GM21576 (cell line): Measurements from ENCODE around the gene RAB11FIP4.

ENCODE experiments used
- ATAC-seq: cut with Tn5 transposase; IDR thresholded peaks from one replicate; pipeline ENCODE4 v1.9.1; 2021; ENCODE audit warnings: mild to moderate bottlenecking, moderate library complexity; ENCODE audit not compliant: unreplicated experiment

Gene RAB11FIP4

DNA sequence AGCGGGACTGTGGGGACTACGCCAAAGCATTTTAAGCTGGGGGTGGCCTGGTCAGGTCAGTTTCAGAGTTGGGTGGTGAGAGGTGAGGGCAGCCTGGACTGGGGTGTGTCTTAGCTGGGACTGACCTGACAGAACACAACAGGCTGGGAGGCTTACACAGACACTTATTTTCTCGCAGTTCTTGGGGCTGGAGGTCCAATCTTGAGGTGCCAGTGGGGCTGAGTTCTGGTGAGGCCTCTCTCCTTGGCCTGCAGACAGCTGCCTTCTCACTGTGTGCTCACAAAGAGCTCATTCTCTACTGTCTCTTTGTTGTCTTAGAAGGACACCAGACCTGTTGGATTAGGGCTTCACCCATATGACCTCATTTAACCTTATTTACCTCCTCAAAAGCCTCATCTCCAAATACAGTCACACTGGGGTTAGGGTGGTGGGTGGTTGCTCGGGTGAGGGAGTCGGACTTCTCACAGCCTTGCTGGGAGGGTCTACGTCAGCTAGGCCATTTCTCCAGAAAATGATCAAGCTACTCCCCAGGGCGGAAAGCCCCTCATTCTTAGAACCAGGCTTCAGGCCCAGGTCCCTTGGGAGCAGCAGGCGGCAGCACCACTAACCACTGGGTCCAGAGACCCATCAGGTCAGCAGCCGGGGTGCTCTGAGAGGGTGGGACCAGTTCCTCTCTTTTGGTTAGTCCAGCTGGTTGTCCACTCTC is 149.3 kb downstream of the RAB11FIP4 start:
- ATAC-seq = no peak

DNA sequence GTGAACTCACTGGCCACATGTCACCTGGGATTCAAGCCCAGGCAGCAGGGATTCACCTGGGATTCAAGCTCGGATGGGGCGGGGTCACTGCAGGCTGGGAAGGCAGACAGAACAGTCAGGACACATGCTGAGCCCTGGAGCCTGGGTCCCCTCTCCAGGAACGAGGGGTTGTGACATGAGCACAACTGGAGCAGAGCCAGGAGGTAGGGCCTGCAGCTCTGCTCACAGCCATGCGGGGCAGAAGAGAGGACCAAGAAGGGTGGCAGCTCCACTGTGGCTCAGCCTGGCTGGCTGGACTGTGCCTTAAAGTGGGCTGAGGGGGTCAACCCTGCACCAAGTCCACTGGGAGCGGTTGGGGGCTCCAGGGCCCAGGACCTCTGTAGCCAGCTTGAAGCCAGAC is 150.1 kb downstream of the RAB11FIP4 start:
- ATAC-seq = no peak

DNA sequence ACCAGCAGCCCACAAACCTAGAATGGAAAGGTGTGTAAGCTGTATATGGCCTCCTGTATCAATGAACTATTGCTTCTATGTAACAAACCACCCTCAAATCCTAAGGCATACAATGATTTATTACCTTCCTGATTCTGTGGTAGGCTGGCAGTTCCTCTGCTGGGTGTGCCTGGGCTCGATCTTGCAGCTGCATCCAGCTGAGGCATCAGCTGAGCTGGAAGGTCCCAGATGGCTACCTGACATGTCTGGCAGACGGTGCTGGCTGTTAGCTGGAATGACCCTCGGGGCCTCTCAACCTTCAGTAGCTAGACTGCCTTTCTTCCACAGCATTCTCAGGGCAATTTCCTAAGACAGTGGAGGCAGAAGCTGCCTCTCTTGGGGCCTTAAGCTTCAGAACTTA is 152.7 kb downstream of the RAB11FIP4 start:
- no peak for ATAC-seq

DNA sequence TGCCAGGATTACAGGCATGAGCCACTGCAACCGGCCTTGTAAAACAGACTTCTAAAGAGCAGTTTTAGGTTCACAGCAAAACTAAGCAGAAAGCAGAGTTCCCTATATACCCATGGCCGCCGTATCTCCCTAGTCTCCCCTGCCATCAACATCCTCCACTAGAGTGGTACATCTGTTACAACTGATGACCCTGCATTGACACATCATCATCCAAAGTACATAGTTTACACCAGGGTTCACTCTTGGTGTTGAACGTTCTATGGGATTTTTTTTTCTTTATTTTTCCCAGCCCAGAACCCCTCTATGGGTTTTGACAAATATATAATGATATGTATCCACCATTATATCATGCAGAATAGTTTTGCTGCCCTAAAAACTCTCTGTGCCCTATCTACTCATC is 155.2 kb downstream of the RAB11FIP4 start:
- ATAC-seq = no peak

DNA sequence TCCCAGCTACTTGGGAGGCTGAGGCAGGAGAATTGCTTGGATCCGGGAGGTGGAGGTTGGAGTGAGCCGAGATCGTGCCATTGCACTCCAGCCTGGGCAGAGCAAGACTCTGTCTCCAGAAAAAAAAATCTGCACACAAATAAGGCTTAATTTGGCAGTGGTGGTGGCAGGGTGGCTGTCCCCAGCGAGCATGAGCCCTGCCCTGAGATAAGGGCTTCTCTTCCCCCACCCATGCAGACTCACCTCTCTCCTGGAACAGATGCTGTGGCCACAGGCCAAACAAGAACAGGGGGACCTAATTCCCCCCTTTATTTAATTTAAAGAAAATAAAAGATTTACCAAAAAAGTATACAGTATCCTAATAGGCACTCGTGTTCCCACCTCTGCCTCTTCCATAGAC is 157.2 kb downstream of the RAB11FIP4 start:
- ATAC-seq = no peak

DNA sequence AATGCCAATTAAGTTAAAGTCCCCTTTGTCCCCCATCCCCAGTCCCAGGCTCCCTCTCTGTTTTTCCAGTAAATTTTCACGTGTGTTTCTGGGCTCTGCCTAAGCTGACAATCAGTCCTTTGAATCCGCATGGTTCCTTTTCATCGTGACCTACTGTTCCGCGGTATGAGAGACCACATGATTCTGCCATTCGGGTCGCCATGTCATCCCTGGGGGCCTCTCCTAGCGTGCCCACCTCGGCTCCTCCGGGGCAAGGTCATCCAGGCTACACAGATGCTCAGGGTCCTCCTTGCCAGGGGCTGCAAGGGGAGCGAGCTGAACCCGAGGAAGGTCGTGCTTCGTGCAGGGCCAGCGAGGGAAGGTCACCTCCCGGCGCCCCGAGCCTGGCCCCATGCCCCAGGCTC is 157.6 kb downstream of the RAB11FIP4 start:
- ATAC-seq = no peak

DNA sequence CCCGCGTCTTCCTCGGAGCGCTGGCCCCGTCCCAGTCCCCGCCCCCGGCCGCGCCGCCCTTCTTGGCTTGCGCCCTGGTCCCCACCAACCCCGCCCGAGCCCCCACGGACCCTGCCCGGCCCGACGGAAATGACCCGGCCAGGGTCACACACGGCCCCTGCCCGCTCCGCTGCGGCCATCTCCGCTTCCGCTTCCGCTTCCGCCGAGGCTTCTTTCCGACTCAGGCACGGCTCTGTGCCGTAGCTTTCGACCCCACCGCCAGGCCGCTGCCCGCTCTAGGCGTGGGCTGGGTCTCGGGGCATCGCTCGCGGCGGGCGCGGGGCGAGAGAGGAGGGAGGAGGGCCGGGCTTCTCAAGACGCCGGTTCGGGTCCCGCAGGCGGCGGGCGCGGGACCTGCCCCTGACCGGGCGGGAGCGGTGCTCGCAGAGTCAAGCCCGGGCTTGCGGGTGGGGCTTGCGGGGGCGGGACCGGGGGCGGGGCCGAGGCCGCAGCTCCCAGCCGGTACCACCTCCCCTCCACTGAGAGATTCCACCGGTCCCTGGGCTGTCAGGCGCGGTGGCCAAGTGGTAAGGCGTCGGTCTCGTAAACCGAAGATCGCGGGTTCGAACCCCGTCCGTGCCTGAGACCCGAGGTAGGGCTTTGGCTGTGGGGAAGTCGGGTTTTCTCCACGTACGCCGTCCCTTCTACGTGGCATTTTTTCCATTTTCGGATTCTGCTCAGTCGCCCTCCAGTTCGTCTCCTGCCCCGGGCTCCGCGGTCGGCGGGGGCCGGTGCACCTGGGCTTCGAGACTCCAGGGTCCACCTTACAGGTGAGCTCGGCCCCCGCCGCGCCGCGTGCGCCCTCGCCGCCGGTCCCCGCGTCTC is 158.3 kb downstream of the RAB11FIP4 start:
- ATAC-seq = peak; percentile 82

DNA sequence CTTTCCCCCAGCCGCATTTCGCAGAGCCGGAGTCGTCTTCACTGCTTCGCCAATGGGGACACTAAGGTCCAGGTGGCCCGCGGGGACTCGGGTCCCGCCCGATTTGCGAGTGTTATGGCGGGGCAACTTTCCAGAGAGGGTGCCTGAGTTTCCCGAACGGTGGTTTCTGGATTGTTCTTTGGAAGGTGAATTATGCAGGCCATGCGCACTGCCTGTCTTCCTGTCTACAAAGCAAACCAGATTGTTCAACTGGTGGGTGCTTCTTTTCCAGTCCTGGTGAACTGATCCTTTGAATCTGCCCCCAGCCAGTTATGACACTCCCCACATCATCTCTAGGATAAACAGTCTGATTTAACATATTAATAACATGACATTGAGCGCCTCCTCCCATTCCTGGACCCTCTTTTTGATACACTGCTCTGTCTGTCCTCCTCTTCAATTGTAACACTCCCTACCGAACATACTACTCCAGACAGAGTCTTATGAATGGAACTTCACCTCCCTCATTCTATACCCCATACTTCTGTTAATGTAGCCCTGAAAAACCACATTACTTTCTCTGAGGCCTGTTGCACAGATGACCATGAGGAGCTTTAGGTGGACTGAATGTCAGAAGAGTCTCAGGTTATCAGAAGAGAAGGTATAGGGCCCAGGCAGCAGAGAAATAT is 159.0 kb downstream of the RAB11FIP4 start:
- ATAC-seq = no peak

DNA sequence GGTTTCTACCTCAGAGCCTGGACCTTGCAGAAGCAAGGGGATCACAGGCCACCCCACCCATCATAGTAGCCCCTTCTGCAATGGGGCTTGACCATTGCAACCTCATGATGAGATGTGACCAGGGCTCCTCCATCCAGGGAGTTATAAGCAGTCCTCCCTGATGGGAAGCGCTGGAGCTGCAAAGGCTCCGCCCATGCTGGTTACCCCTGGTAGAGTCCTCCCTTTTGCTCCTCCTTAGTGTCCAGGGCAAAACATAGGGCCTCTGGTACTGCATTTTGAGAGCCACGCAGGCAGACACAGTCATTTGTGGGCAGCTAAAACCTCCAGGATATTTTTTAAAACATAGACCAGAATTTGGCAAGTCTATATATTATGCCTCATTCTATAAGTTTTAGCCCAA is 161.1 kb downstream of the RAB11FIP4 start:
- ATAC-seq = no peak

DNA sequence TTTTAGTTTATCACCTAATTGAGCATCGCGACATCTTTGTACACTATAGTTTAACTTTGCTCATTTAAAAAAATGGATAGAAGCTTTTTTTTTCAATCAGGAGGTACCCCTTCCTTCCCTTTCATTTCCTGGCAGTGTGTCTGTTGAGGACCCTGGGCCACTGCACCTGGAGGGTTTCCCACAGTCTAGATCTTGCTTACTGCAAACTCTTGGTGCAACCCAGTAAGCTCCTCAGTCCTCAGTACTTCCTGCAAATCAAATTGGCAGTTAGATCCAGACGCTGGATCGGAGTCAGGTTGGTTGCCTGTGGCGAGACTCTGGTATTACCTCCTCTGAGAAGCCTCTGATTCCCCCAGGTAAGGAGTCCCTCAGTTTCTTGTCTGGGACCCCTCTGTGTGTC is 162.0 kb downstream of the RAB11FIP4 start:
- no peak for ATAC-seq

DNA sequence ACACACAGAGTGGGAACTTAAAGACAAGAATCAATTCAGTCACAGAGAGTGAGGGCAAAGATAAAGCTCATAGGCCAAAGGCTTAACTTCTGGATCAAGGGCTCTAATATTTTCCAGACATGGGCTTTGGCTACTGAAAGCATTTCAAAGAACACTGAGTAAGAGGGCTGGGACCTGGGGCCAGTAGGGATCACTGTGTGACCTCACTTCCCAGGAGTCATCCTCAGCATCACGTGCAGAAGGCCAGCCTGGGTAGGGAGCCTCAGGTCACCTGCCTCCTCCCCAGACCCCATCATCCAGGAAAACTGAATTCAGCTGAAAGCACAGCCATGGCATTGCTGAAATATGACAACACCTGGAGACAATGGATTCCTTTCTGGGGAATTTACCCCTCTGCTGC is 163.5 kb downstream of the RAB11FIP4 start:
- no peak for ATAC-seq

DNA sequence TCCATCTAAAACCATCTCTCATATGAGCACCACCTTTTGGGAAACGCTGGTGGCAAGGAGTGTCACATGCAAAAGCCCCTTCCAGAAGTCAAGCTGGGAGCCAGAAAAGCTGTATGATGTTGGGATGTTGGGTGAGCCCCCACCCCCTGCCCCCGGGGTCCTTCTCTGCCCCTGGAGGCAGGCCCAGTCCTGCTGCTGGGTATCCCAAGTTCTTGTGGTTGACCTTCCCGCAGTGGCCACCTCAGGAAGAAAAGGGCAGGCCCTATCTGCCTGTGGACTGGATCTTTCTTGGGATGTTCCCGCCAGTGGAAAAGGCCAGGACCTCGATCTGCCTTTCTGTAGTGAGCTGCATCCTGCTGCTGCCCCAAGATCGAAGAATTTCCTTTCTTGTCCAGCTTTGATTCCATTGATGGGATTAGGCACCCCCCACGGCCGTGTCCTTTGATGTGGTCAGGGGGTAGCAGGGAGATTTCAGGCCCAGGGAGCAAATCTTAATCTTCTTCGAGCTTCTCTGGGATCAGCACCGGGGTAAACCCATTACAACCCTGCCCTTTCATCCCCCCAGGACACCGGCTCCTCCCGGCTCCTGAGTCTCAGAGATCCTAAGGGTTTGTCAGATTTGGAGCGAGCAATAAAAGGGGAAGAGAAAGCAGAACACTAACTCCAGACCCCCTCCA is 165.6 kb downstream of the RAB11FIP4 start:
- no peak for ATAC-seq

DNA sequence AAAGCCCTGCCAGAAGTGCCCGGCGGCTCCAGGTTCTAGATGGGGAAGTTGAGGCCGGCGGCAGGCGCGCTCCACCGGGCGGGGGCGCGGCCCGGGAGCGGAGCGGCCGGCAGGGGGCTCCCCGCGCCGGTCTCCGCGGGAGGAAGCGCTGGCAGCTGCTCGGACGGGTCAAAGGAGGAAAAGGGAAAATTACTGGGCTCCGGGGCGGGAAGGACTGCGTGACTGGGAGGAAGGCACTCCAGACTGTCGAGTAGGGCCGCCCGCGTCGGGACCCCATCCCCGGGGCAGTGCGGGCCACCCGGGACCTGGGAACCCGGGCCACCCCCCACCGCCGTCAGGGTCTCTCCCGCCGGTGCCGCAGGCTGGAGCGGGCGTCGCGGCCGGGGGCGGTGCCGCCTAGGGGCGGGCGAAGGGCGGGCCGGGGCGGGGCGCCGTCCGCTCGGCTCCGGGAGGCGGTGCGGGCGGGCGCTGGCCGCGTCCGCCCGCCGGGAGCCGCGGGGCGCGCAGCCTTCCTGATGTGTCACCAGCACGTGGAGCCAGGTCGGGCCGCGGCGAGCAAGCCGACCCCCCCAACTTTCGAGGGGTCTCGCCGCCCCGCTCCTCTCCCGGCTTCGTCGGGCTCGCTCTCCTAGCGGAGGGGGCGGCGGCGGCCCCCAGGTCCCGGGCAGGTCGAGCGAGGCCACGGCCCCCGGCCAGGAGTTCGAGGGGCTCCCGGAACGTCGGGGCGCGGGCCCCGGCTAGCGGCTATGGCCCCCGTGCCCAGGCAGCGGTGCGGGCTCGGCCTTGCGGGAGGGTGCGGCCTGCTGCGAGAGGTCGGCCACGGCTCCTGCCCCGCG is 167.5 kb downstream of the RAB11FIP4 start:
- ATAC-seq = no peak

DNA sequence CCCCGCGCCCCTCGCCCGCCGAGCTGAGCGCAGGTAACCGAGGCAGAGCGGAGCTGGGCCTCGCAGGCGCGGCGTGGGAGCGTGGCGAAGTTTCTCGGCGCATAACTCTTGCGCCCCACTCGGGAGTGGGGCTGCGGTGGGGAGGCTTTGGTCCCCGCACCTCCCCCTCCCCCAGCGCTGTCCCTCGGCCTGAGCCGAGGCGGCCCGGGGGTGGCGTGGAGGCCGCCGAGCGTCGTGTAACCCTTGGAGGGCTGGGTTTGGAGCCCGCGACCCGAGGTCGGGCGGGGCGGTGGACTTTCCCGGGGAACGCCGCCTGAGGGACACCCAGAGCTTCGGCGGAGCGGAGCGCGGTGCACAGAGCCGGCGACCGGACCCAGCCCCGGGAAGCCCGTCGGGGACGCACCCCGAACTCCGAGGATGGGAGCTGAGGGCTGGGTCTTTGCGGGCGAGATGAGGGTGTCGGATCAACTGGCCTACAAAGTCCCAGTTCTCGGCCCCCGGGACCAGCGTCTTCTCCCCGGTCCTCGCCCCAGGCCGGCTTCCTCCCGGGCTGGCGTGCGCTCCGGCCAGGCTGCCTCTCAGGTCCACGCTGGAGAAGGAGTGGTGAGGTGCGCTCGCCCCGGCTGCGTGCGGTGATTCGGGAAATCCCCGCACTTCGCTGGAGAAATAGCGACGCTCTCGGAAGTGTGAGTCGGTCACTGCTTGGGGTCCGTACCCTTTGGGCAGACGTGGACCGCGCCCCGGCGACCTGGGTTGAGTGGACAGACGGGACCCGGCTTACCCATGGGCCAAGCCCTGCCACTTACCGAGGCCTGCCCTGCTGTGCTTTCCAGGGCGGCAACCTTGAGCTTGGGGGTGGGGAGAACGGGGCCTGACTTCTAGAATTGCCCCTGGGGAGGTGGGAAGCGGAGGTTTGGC is 168.4 kb downstream of the RAB11FIP4 start:
- no peak for ATAC-seq

DNA sequence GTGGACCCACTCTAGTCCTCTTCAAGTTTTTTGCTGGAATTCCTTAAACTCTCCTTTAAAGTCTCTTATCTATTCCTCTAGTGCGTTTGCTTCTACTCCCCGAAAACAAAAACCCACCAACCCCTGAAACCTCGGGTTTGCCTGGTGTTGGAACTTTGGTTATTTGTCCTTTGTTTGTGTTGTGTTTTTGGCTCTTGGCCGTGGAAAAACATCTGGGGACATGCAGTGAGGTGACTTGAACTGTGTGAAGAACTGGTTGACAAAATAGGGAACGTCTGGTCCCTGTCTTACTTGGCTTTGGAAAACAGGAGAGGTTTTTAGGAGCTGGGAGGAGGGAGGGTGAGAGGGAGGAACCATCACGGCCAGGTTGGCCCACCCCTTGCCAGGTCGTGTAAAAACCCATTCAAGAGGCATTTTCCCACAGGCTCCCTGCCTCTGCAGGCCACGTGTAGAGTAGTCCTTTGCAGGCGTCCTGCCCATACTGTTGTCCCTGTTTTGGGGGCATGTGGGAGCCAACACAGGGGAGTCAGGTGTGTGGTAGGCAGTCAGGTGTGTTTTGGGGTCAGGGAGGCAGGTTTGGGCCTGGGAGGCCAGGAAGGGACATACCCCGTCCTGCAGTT is 169.3 kb downstream of the RAB11FIP4 start:
- ATAC-seq = no peak

DNA sequence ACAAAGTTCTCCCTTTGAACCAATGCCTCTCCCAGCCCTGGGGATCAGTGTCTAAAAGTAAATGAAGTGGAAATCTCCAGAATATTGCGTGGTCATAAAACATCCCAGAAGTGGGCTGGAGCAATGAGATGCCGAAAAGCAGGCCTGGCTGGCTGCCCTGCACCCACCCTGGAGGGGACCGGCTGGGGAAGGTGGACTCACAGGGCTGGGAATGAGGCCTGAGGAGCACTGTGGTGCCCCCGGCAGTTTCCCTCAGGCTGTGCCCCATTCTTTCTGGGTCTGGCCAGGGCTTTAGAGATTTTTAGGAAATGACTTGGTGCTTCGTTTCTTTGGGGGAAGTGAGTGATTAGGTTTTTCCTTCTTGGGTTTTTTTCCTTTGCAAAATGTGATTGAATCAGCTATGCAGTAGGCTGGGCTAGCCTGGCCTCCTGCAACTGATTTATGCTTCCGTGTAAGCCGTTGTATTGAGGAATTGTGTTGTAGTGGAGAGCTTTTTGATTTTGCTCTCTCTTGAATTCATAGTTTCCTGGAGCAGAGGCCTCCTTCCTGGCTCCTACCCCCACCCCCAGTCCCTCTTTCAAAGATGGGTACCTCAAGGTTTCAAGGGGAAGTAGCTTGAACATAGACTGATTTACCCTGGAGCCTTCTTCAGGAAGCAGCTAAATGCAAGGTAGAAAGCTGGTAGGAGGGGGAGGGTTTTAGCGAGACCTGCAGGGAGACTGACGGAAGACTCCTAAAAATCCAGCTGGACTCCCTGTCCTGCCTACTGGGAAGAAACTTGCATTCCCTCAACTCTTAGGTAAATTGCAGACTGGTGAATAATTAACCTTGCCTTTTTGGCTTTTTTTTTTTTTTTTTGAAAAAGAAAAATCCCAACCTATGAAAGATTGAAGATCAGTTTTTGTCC is 170.2 kb downstream of the RAB11FIP4 start:
- no peak for ATAC-seq

DNA sequence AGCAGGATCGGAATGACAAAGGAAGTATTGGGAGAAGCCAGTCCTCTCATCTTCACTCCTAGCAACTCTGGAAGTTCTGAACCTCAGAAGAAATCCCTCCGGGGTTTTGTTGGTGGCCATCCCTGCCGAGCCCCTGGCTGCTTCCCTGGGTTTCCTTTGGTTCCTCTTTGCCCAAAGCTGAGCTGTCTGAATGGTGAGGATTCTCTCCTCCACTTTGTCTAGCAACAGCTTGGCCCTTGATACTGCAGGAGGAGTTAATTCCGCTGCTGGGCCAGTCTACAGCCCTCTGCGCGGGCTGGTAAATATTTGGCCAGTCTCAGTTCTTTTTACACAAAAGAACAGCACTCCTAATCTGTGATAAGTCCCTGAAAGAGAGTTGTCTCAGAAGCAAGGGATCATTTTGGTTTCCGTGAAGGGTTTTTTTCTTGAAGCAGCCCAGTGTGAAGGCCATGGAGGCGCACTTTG is 170.9 kb downstream of the RAB11FIP4 start:
- ATAC-seq = no peak

DNA sequence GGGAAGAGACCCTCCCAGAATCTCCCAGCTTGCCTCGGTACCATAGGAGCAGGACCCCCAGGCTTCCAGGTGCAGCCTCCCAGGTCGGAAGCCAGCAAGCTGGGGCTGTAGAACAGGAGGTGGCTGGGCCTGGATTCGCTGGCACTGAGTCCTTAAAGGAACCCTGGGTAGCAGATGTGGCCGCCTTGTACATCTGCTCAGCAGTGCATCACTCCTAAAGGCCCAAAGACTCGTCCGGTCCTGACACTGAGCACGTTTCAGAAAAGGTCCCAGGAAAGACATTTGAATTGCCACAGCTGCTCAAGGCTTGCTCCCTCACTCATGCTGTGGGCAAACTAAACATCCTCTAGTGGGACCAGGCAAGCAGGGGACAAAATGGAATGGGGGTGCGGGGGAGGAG is 172.8 kb downstream of the RAB11FIP4 start:
- no peak for ATAC-seq
